Inflammatory macrophage (primary cell): ENCODE measurements around the gene WNT2B.
A peak's percentile ranks its signal among the peaks of the same experiment; 100 is the strongest.

Source experiments
- DNase-seq, 2 donors: peaks; one replicate each; pipeline ENCODE4 v3.0.0-alpha.2; 2020 to 2022

WNT2B gene

GRCh38 chr1:112505400-112505785, 3.4 kb upstream of the WNT2B start:
- no peak for DNase-seq

GRCh38 chr1:112505878-112506277, 2.9 kb upstream of the WNT2B start:
- DNase-seq, result no peak

GRCh38 chr1:112506306-112506705, 2.5 kb upstream of the WNT2B start:
- no peak for DNase-seq

- DNase-seq, result no peak
Observed at GRCh38 chr1:112506731-112507130, 2.0 kb upstream of the WNT2B start.

GRCh38 chr1:112507336-112507735, 1.4 kb upstream of the WNT2B start:
- no peak for DNase-seq

GRCh38 chr1:112507921-112508277, 866 bp upstream of the WNT2B start:
- peak in 1 of 2 donors; percentile 14 for DNase-seq

GRCh38 chr1:112509005-112509659, 367 bp downstream of the WNT2B start:
- no peak for DNase-seq

- no peak for DNase-seq
Observed at GRCh38 chr1:112509660-112510178, 954 bp downstream of the WNT2B start.

- no peak for DNase-seq
Observed at GRCh38 chr1:112510340-112510739, 1.6 kb downstream of the WNT2B start.

GRCh38 chr1:112511897-112512296, 3.1 kb downstream of the WNT2B start:
- no peak for DNase-seq

- no peak for DNase-seq
Observed at GRCh38 chr1:112513112-112513870, 4.5 kb downstream of the WNT2B start.

GRCh38 chr1:112514901-112515300, 6.1 kb downstream of the WNT2B start:
- peak in 1 of 2 donors; percentile 14 for DNase-seq

GRCh38 chr1:112515311-112516009, 6.7 kb downstream of the WNT2B start:
- no peak for DNase-seq

GRCh38 chr1:112516141-112516540, 7.4 kb downstream of the WNT2B start:
- no peak for DNase-seq

- DNase-seq, result no peak
Observed at GRCh38 chr1:112517231-112517630, 8.5 kb downstream of the WNT2B start.

- DNase-seq, result no peak
Observed at GRCh38 chr1:112517646-112518045, 8.9 kb downstream of the WNT2B start.

GRCh38 chr1:112518186-112518585, 9.4 kb downstream of the WNT2B start:
- no peak for DNase-seq

- no peak for DNase-seq
Observed at GRCh38 chr1:112520166-112520565, 11.4 kb downstream of the WNT2B start.

- no peak for DNase-seq
Observed at GRCh38 chr1:112522621-112523020, 13.9 kb downstream of the WNT2B start.

GRCh38 chr1:112524251-112524650, 15.5 kb downstream of the WNT2B start:
- DNase-seq, result no peak

- no peak for DNase-seq
Observed at GRCh38 chr1:112524986-112525385, 16.2 kb downstream of the WNT2B start.

- DNase-seq, result no peak
Observed at GRCh38 chr1:112527266-112528010, 18.7 kb downstream of the WNT2B start.

- DNase-seq, result no peak
Observed at GRCh38 chr1:112528076-112528475, 19.3 kb downstream of the WNT2B start.
